ENCODE data around the gene OOSP2.
A peak's percentile ranks its signal among the peaks of the same experiment; 100 is the strongest.
"Not testable (repeated sequence)": the region's sequence is repeated elsewhere in the genome, so short reads cannot be mapped to it uniquely, and the experiment has no call there.

Gene OOSP2

GRCh38 chr11:60040109-60040508, at the start of gene OOSP2:
TSS of gene OOSP2 (plus strand) at chr11:60040409. CDS start at chr11:60040460, 51 bp downstream.
- no peak for DNase-seq (ENCODE audit: low spot score)

DNA sequence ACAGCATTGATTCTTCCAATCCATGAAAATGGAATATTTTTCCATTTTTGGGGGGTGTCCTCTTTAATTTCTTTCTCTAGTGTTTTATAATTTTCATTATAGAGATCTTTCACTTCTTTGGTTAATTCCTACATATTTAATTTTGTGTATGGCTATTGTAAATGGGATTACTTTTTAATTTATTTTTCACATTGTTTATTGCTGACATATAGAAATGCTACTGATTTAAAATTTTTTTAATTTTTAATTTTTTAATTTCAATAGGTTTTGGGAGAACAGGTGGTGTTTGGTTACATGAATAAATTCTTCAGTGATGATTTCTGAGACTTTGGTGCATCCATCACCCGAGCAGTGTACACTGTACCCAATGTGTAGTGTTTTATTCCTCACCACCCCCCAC, 49.8 kb upstream of the OOSP2 start:
- DNase-seq (ENCODE audit: low spot score), result no peak

DNA sequence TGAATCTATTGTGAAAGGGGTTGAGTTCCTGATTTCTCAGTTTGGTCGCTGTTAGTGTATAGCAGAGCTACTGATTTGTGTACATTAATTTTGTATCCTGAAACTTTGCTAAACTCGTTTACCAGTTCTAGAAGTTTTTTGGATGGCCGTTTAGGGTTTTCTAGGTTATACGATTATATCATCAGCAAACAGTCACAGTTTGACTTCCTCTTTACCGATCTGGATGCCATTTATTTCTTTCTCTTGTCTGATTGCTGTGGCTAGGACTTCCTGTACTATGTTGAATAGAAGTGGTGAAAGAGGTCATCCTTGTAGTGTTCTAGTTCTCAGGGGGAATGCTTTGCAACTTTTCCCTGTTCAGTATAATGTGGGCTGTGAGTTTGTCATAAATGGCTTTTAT, 47.8 kb upstream of the OOSP2 start:
- no peak for DNase-seq (ENCODE audit: low spot score)

GRCh38 chr11:59997800-59998199, 42.4 kb upstream of the OOSP2 start:
- DNase-seq (ENCODE audit: low spot score), result no peak

GRCh38 chr11:59999691-60000090, 40.5 kb upstream of the OOSP2 start:
- no peak for DNase-seq (ENCODE audit: low spot score)

GRCh38 chr11:60003729-60004128, 36.5 kb upstream of the OOSP2 start:
- DNase-seq (ENCODE audit: low spot score), result no peak

GRCh38 chr11:60005360-60005759, 34.8 kb upstream of the OOSP2 start:
- DNase-seq (ENCODE audit: low spot score), result no peak

DNA sequence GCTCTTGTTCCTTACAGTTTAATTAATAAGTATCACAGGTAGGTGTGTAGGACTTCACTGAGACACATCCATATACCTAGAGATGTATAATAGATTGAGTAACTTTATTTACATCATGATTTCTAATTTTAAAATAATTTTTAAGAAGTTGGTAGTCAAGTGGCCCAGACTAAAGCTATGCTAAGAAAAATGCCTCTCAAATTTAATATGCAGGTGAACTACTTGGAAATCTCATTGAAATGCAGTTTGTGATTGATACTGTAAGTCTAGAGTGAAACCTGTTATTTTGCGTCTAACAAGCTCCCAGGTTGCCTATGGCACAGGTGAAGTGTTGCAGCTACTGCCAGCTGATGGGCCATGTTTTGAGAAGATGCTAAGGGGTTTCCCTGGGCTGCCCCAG, 23.3 kb upstream of the OOSP2 start, which contains the start of gene OOSP4B:
OOSP4B (plus strand) TSS at position 301 of the 400 bp plus-strand sequence.
- no peak for DNase-seq (ENCODE audit: low spot score)

DNA sequence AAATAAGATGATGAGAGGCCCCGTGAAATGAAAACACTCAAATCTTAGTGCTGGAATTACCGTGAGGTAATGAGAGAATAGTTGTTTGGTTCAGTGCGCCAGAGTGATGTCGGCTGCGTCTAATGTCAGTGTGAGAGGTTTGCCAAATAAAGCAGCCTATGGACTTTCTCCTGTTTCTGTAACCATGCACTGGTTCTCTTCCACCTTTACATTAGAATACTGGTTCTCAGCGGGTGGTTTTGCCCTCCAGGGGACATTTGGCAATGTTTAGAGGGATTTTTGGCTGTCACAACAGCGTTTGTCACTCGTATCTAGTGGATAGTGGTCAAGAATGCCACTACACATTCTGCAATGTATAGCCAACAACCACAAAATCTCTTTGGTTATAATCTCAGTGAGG, 22.2 kb upstream of the OOSP2 start:
- no peak for DNase-seq (ENCODE audit: low spot score)

DNA sequence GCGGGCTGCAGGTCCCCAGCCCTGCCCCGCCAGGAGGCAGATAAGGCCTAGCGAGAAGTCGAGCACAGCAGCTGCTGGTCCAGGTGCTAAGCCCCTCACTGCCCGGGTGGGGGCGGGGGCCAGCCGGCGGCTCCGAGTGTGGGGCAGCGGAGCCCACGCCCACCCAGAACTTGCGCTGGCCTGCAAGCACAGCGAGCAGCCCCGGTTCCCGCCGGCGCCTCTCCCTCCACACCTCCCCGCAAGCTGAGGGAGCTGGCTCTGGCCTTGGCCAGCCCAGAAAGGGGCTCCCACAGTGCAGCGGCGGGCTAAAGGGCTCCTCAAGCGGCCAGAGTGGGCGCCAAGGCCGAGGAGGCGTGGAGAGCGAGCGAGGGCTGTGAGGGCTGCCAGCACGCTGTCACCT, 19.8 kb upstream of the OOSP2 start:
- DNase-seq (ENCODE audit: low spot score), result not testable (repeated sequence)

- DNase-seq (ENCODE audit: low spot score), result no peak
Observed at GRCh38 chr11:60029015-60029632, 11.1 kb upstream of the OOSP2 start.

- not testable (repeated sequence) for DNase-seq (ENCODE audit: low spot score)
Observed at GRCh38 chr11:60050422-60050821, 10.2 kb downstream of the OOSP2 start.

GRCh38 chr11:60050839-60051238, 10.6 kb downstream of the OOSP2 start:
- DNase-seq (ENCODE audit: low spot score), result not testable (repeated sequence)

DNA sequence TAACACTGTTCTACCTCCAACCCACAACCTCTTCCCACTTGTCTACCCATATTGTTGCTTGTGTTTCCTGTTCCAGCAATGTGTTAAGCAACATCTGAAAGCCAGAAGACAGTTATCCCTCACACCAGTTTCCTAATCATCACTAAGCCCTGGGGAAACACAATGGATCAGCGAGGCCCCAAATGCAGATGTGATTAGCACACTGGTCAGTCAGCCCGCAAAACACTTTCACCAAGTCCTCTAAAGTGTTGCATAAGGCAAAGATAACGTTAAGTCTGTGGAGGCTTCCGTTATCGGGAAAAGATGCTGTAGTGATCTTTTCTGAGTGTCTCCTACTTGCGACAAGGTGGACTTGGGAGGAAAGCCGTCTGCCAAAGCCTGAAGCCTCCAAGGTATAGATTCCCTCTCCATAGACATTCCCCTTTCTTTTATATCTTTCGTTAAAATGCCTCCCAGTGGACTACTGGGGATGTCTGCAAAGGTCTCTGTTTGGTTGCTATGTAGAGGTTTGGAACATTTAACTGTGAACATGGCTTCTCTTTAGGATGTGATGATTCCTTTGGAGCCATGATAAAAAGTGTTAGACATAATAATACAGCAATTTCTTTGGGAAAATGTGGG, 16.2 kb downstream of the OOSP2 start, which contains the start of gene MS4A3:
MS4A3 (plus strand) TSS at position 317 of the 621 bp plus-strand sequence. CDS start 4,496 bp downstream, outside the sequence.
- no peak for DNase-seq (ENCODE audit: low spot score)

- DNase-seq (ENCODE audit: low spot score), result no peak
Observed at GRCh38 chr11:60059052-60059451, 18.8 kb downstream of the OOSP2 start.

- no peak for DNase-seq (ENCODE audit: low spot score)
Observed at GRCh38 chr11:60059521-60060240, 19.5 kb downstream of the OOSP2 start.

DNA sequence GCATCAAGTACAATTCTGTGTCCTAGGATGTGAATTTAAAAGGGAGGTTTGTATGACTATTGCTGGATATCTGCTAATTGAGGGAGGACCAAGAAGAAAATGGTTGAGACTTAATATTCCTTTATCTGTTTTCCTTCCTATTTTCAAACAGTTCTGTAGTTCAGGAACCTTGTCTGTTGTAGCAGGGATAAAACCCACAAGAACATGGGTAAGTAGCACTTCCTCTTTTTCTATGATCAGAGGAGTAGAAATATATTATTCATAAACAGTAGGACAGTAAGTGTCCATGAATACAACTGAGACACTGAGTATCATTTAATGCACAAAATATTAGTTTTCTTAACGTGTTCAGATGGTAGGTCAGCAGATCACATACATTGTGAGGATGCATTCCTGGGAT, 23.9 kb downstream of the OOSP2 start:
- DNase-seq (ENCODE audit: low spot score), result peak; percentile 6

GRCh38 chr11:60065801-60066200, 25.6 kb downstream of the OOSP2 start:
- DNase-seq (ENCODE audit: low spot score), result no peak

DNA sequence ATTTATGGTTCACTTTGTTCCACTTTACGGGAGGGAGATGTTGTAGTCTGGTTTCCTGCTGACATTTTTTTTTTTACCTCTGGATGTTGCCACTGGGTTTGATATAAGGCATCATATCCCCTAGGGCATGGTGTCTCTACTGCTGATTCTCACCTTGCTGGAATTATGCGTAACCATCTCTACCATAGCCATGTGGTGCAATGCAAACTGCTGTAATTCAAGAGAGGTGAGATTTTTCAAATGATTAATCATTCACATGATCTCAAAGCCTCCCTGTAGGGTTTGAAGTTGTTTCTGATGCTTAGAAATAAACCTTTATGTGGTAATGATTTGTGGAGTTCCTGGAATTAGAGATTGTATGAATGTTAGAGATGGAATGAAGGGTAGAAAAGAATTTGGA, 29.2 kb downstream of the OOSP2 start:
- no peak for DNase-seq (ENCODE audit: low spot score)

DNA sequence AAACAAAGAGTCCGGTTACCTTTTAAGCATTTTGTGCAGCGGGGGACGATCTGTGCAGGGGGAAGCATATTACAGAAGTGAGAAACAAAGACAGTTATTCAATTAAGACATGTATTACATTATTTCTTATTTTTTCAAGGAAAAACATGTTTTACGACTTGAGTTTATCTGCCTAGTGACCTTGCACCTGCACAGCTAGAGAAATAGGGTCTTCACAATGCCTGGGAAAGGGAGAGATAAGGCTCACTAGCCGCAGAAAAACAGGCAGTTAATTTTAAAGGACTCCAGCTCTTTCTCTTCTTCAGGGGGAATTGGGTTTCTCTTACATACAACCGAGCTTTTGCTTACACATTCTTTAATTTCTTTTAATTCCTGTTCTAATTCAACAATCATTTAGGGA, 31.4 kb downstream of the OOSP2 start:
- DNase-seq (ENCODE audit: low spot score), result not testable (repeated sequence)

- DNase-seq (ENCODE audit: low spot score), result no peak
Observed at GRCh38 chr11:60077216-60077817, 37.1 kb downstream of the OOSP2 start.

DNA sequence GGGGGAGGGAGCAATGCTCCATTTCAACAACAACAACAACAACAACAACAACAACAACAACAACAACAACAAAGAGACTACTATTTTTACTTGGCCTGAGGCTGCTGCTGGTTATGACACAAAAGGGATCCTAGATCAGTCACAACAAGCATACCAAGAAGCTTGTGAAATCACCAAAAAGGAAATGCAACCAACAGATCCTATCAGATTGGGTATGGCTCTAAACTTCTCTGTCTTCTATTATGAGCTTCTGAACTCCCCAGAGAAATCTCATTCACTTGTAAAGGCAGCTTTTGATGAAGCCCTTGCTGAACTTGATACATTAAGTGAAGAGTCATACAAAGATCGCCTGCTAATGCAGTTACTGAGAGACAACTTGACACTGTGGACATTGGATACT, 37.8 kb downstream of the OOSP2 start:
- DNase-seq (ENCODE audit: low spot score), result no peak

DNA sequence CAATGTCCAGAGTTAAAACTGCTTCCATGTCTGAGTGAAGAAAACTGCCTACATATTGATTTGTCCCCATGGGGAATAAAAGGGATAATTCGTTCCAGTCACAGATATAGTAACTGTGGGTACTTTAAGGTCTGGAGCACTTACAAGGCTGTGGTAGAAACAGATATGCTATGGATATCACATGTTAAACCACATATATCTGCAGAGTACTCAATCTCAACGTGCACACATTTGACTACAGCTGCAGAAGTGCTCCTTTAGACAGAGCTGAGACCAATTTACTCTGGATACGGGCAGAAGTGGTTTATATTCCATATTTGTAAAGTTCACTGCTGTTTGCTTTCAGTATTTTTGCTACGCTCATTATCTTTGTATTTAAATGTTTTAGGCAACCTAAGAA, 38.5 kb downstream of the OOSP2 start:
- no peak for DNase-seq (ENCODE audit: low spot score)

Data from germinal center (tissue), 1 donor.